Neural cell (in vitro differentiated cells): ENCODE data around the gene SH3BP4.

Experiments used
- CTCF ChIP-seq: fragments of 450-650 bp; IDR thresholded peaks from 2 replicates; pipeline ENCODE4 v1.5.1; 2014; ENCODE audit warnings: antibody characterized with exemption, mild to moderate bottlenecking, moderate library complexity; ENCODE audit not compliant: poor library complexity, severe bottlenecking
- EP300 ChIP-seq: fragments of 450-650 bp; conservative IDR thresholded peaks from 2 replicates; pipeline ENCODE4 v1.6.1; 2014; ENCODE audit warnings: antibody characterized with exemption, mild to moderate bottlenecking, moderate library complexity; ENCODE audit not compliant: poor library complexity, severe bottlenecking
- POLR2AphosphoS5 ChIP-seq: IDR thresholded peaks from 2 replicates; pipeline ENCODE4 v1.6.1; 2012
- REST ChIP-seq: IDR thresholded peaks from 2 replicates; pipeline ENCODE4 v1.6.1; 2012; ENCODE audit warnings: borderline replicate concordance

- TF ChIP-seq CTCF = no peak
- no peak for TF ChIP-seq REST
- TF ChIP-seq POLR2AphosphoS5 = no peak
- no peak for TF ChIP-seq EP300
These were observed 19.7 kb downstream of the SH3BP4 start for GRCh38 chr2:234971496-234971895.
